Keratinocyte (primary cell): ENCODE measurements around the gene TLK1.

Experiments used
- EZH2 ChIP-seq: IDR thresholded peaks from one replicate; pipeline ENCODE4 v1.6.1; 2012; ENCODE audit warnings: inconsistent platforms, mild to moderate bottlenecking, low read length, moderate library complexity
- TF ChIP-seq, protein P1 (sequence below), 3 experiments: IDR thresholded peaks in 1 of 3; conservative IDR thresholded peaks in 1 of 3; optimal IDR thresholded peaks in 1 of 3; 2 replicates in 2 of 3; 3 replicates in 1 of 3; pipeline versions ENCODE3 to v1.5.1; 2011; ENCODE audit warnings: low read length in 3 of 3, mild to moderate bottlenecking in 3 of 3, moderate library complexity in 2 of 3, control low read depth in 1 of 3, inconsistent platforms in 1 of 3; ENCODE audit not compliant: insufficient read depth in 2 of 3; ENCODE audit errors: extremely low read depth in 1 of 3

GRCh38 chr2:171124541-171124940 lies 36.2 kb downstream of the TLK1 start:
- TF ChIP-seq, protein P1, sequence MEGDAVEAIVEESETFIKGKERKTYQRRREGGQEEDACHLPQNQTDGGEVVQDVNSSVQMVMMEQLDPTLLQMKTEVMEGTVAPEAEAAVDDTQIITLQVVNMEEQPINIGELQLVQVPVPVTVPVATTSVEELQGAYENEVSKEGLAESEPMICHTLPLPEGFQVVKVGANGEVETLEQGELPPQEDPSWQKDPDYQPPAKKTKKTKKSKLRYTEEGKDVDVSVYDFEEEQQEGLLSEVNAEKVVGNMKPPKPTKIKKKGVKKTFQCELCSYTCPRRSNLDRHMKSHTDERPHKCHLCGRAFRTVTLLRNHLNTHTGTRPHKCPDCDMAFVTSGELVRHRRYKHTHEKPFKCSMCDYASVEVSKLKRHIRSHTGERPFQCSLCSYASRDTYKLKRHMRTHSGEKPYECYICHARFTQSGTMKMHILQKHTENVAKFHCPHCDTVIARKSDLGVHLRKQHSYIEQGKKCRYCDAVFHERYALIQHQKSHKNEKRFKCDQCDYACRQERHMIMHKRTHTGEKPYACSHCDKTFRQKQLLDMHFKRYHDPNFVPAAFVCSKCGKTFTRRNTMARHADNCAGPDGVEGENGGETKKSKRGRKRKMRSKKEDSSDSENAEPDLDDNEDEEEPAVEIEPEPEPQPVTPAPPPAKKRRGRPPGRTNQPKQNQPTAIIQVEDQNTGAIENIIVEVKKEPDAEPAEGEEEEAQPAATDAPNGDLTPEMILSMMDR (optimal IDR thresholded peaks at IDR 0.05 in 1 of 3, IDR thresholded peaks at IDR 0.05 in 1 of 3, conservative IDR thresholded peaks at IDR 0.05 in 1 of 3; ENCODE audit: extremely low read depth in 1 of 3, insufficient read depth in 2 of 3, low read length in 3 of 3) = no peak
- no peak for TF ChIP-seq EZH2
